GM12864 (cell line): ENCODE data around the gene TLX2.
"Not testable (repeated sequence)": the region's sequence is repeated elsewhere in the genome, so short reads cannot be mapped to it uniquely, and the experiment has no call there.

Experiments
- DNase-seq: peaks from one replicate; pipeline ENCODE4 v3.0.0-alpha.2; 2011; ENCODE audit warnings: low read depth
- H3K4me3 ChIP-seq: 2 replicates; pipeline ENCODE4 v1.5.1; 2011; ENCODE audit warnings: mild to moderate bottlenecking, low read depth, low read length, control low read depth
- CTCF ChIP-seq: IDR thresholded peaks from 2 replicates; pipeline ENCODE4 v1.5.1; 2011; ENCODE audit warnings: low read depth, mild to moderate bottlenecking, moderate library complexity, low read length, control low read depth, inconsistent platforms; ENCODE audit errors: missing control alignments

TLX2 gene

GRCh38 chr2:74555610-74556103 is 41.4 kb downstream of the TLX2 start:
- TF ChIP-seq CTCF: no peak
- DNase-seq: no peak
- H3K4me3 ChIP-seq: peak overlapping the region; percentile 84

GRCh38 chr2:74556159-74556558 is 41.9 kb downstream of the TLX2 start:
- H3K4me3 ChIP-seq: peak overlapping the region; percentile 84
- TF ChIP-seq CTCF: no peak
- no peak for DNase-seq

GRCh38 chr2:74556831-74557370 is 42.7 kb downstream of the TLX2 start:
- no peak for TF ChIP-seq CTCF
- H3K4me3 ChIP-seq: no peak overlapping the region
- no peak for DNase-seq

- DNase-seq: no peak
Measured at GRCh38 chr2:74558284-74559230, 44.3 kb downstream of the TLX2 start.

GRCh38 chr2:74559912-74560311 is 45.7 kb downstream of the TLX2 start:
- DNase-seq: no peak
- TF ChIP-seq CTCF: no peak
- no peak overlapping the region for H3K4me3 ChIP-seq

More at GRCh38 chr2:74558284-74559230, 44.3 kb downstream of the TLX2 start:
- no peak for TF ChIP-seq CTCF
- no peak overlapping the region for H3K4me3 ChIP-seq

- DNase-seq: no peak
- H3K4me3 ChIP-seq: no peak overlapping the region
- no peak for TF ChIP-seq CTCF
Measured at GRCh38 chr2:74560591-74560990, 46.3 kb downstream of the TLX2 start.

- not testable (repeated sequence) for DNase-seq
Measured at GRCh38 chr2:74561022-74561421, 46.8 kb downstream of the TLX2 start.

More at GRCh38 chr2:74561022-74561421, 46.8 kb downstream of the TLX2 start:
- H3K4me3 ChIP-seq: not testable (repeated sequence)
